OCI-LY1 (cell line): ENCODE results near the gene IL1RAPL1.
A peak's percentile ranks its signal among the peaks of the same experiment; 100 is the strongest.

Source experiments
- H2AFZ ChIP-seq: fragments of 200-600 bp; sonication (generic), shearing (Covaris generic); 2 replicates; pipeline ENCODE4 v1.6.0; 2014; ENCODE audit warnings: antibody characterized with exemption, mild to moderate bottlenecking, low read length
- H3F3A ChIP-seq: fragments of 200-600 bp; sonication (generic), shearing (Covaris generic); 2 replicates; pipeline ENCODE4 v1.6.0; 2014; ENCODE audit warnings: mild to moderate bottlenecking, antibody characterized with exemption, low read length, moderate library complexity; ENCODE audit not compliant: insufficient read depth
- H3K27ac ChIP-seq: fragments of 200-600 bp; sonication (generic); 2 replicates; pipeline ENCODE4 v1.5.1; 2014; ENCODE audit warnings: low read length, mixed run types, mild to moderate bottlenecking, low read depth; ENCODE audit not compliant: poor library complexity, severe bottlenecking
- H3K27me3 ChIP-seq: fragments of 200-600 bp; sonication (generic); 2 replicates; pipeline ENCODE4 v1.6.0; 2014; ENCODE audit warnings: antibody characterized with exemption, mild to moderate bottlenecking, low read length, moderate library complexity; ENCODE audit not compliant: insufficient read depth
- H3K36me3 ChIP-seq: fragments of 200-600 bp; sonication (generic); 2 replicates; pipeline ENCODE4 v1.6.1; 2014; ENCODE audit warnings: mild to moderate bottlenecking, antibody characterized with exemption, low read length, moderate library complexity, mixed read lengths; ENCODE audit not compliant: insufficient read depth
- H3K4me1 ChIP-seq: fragments of 200-600 bp; sonication (generic); 2 replicates; pipeline ENCODE4 v1.5.1; 2014; ENCODE audit warnings: mild to moderate bottlenecking, low read length, moderate library complexity; ENCODE audit not compliant: insufficient read depth, severe bottlenecking
- H3K4me2 ChIP-seq: fragments of 200-600 bp; sonication (generic), shearing (Covaris generic); 2 replicates; pipeline ENCODE4 v1.6.1; 2014; ENCODE audit warnings: low read length
- H3K4me3 ChIP-seq: fragments of 200-600 bp; sonication (generic); 2 replicates; pipeline ENCODE4 v1.5.1; 2014; ENCODE audit warnings: low read length, low read depth, mild to moderate bottlenecking, mixed read lengths; ENCODE audit not compliant: poor library complexity, severe bottlenecking
- H3K79me2 ChIP-seq: fragments of 200-600 bp; shearing (Covaris generic); 2 replicates; pipeline ENCODE4 v1.6.1; 2016; ENCODE audit warnings: mixed run types, low read length, mixed read lengths; ENCODE audit not compliant: insufficient read depth
- H3K9ac ChIP-seq: fragments of 200-600 bp; sonication (generic), shearing (Covaris generic); 2 replicates; pipeline ENCODE4 v1.6.1; 2014; ENCODE audit warnings: mild to moderate bottlenecking, low read length, mixed read lengths
- H3K9me2 ChIP-seq: fragments of 200-600 bp; sonication (generic), shearing (Covaris generic); 2 replicates; pipeline ENCODE4 v1.6.1; 2014; ENCODE audit warnings: low read depth, mild to moderate bottlenecking, low read length, mixed read lengths
- H3K9me3 ChIP-seq: fragments of 200-600 bp; shearing (Covaris generic); 2 replicates; pipeline ENCODE4 v1.6.1; 2014; ENCODE audit warnings: low read length, mixed read lengths
- H4K20me1 ChIP-seq: fragments of 200-600 bp; sonication (generic), shearing (Covaris generic); 2 replicates; pipeline ENCODE4 v1.6.0; 2016; ENCODE audit warnings: mild to moderate bottlenecking, low read length; ENCODE audit not compliant: insufficient read depth
- EZH2 ChIP-seq: fragments of 200-600 bp; sonication (generic), shearing (Covaris generic); IDR thresholded peaks from 2 replicates; pipeline ENCODE4 v1.8.0; 2017; ENCODE audit warnings: borderline replicate concordance, mixed run types, mild to moderate bottlenecking, antibody characterized with exemption, low read length, moderate library complexity, mixed read lengths
- TF ChIP-seq, protein P1 (sequence below): fragments of 200-600 bp; sonication (generic), shearing (Covaris generic); IDR thresholded peaks from 2 replicates; pipeline ENCODE4 v1.5.1; 2017; ENCODE audit warnings: mild to moderate bottlenecking, antibody characterized with exemption, low read length, moderate library complexity, mixed read lengths

Gene IL1RAPL1

GRCh38 chrX:29478336-29479069, 891.3 kb downstream of the IL1RAPL1 start:
- no peak overlapping the region for H2AFZ ChIP-seq
- H3F3A ChIP-seq: no peaks in the 10 kb centered on the region
- no peaks in the 10 kb centered on the region for H3K36me3 ChIP-seq
- no peaks in the 10 kb centered on the region for H3K27me3 ChIP-seq
- H3K27ac ChIP-seq: no peak overlapping the region
- no peaks in the 10 kb centered on the region for H3K4me1 ChIP-seq
- H3K9me3 ChIP-seq: no peaks in the 10 kb centered on the region
- no peaks in the 10 kb centered on the region for H4K20me1 ChIP-seq
- TF ChIP-seq, protein P1, sequence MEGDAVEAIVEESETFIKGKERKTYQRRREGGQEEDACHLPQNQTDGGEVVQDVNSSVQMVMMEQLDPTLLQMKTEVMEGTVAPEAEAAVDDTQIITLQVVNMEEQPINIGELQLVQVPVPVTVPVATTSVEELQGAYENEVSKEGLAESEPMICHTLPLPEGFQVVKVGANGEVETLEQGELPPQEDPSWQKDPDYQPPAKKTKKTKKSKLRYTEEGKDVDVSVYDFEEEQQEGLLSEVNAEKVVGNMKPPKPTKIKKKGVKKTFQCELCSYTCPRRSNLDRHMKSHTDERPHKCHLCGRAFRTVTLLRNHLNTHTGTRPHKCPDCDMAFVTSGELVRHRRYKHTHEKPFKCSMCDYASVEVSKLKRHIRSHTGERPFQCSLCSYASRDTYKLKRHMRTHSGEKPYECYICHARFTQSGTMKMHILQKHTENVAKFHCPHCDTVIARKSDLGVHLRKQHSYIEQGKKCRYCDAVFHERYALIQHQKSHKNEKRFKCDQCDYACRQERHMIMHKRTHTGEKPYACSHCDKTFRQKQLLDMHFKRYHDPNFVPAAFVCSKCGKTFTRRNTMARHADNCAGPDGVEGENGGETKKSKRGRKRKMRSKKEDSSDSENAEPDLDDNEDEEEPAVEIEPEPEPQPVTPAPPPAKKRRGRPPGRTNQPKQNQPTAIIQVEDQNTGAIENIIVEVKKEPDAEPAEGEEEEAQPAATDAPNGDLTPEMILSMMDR: peak; percentile 46
- TF ChIP-seq EZH2: no peak
- H3K4me2 ChIP-seq: no peak overlapping the region
- H3K79me2 ChIP-seq: no peaks in the 10 kb centered on the region
- H3K9ac ChIP-seq: no peak overlapping the region
- no peak overlapping the region for H3K4me3 ChIP-seq
- H3K9me2 ChIP-seq: no peaks in the 10 kb centered on the region

- Histone ChIP-seq H3K27ac (no peak overlapping the region), H2AFZ (no peak overlapping the region), H3K4me3 (no peak overlapping the region), H3K9me2 (no peaks in the 10 kb centered on the region), H3K4me2 (no peak overlapping the region), H3K36me3 (no peaks in the 10 kb centered on the region), H4K20me1 (no peaks in the 10 kb centered on the region), H3K4me1 (no peaks in the 10 kb centered on the region), H3F3A (no peaks in the 10 kb centered on the region), H3K9ac (no peak overlapping the region), H3K79me2 (no peaks in the 10 kb centered on the region), H3K9me3 (no peaks in the 10 kb centered on the region), H3K27me3 (no peaks in the 10 kb centered on the region)
- TF ChIP-seq EZH2: no peak
- TF ChIP-seq, protein P1: no peak
Measured at GRCh38 chrX:29487214-29487613, 900.0 kb downstream of the IL1RAPL1 start.

GRCh38 chrX:29487714-29488113, 900.5 kb downstream of the IL1RAPL1 start:
- Histone ChIP-seq H3K4me3 (no peak overlapping the region), H3K79me2 (no peaks in the 10 kb centered on the region), H3K27me3 (no peaks in the 10 kb centered on the region), H3K9ac (no peak overlapping the region), H2AFZ (no peak overlapping the region), H3K9me2 (no peaks in the 10 kb centered on the region), H3K9me3 (no peaks in the 10 kb centered on the region), H4K20me1 (no peaks in the 10 kb centered on the region), H3K4me2 (no peak overlapping the region), H3K27ac (no peak overlapping the region), H3K4me1 (no peaks in the 10 kb centered on the region), H3K36me3 (no peaks in the 10 kb centered on the region), H3F3A (no peaks in the 10 kb centered on the region)
- TF ChIP-seq, protein P1: no peak
- no peak for TF ChIP-seq EZH2
